Panc1 (cell line): ENCODE measurements around the gene DSCAM. TPM values are rescaled to one million over a fixed set of nuclear protein-coding genes. Genes with fewer than 3 reads are reported as not detected.

ENCODE experiments used
- ATAC-seq: fragments of 200-7000 bp; cut with Tn5 transposase; 2 replicates; pipeline ENCODE4 v1.9.1; 2020; ENCODE audit warnings: mild to moderate bottlenecking, moderate library complexity
- BruUV-seq: library from RNA; stranded (reverse); fragments of 400-500 nt; replicated peaks from 2 replicates; lab custom pipeline; 2021; lab: Mats Ljungman, UMichigan
- CTCF ChIA-PET: fragments of 300-600 bp; sonication (Branson Sonifier 250); formaldehyde crosslinking; loops from one replicate; lab custom pipeline; 2022; ENCODE audit warnings: antibody characterized with exemption; lab: Charles Lee
- POLR2A ChIA-PET: fragments of 300-600 bp; sonication (Branson Sonifier 250); formaldehyde crosslinking; loops from one replicate; lab custom pipeline; 2022; ENCODE audit warnings: antibody characterized with exemption; lab: Charles Lee
- DNase-seq: peaks from one replicate; pipeline ENCODE4 v3.0.0-alpha.2; 2010; ENCODE audit warnings: low read depth, low spot score
- H3K27ac ChIP-seq: 2 replicates; pipeline ENCODE4 v1.5.1; 2011; ENCODE audit warnings: mild to moderate bottlenecking, low read length, inconsistent platforms
- H3K27me3 ChIP-seq: fragments of 200-500 bp; sonication (Bioruptor generic); 2 replicates; pipeline ENCODE4 v1.6.0; 2014; ENCODE audit warnings: low read length, inconsistent platforms; ENCODE audit not compliant: control insufficient read depth, insufficient read depth
- H3K36me3 ChIP-seq: fragments of 200-500 bp; sonication (Bioruptor generic); 2 replicates; pipeline ENCODE4 v1.5.1; 2014; ENCODE audit warnings: inconsistent platforms, mild to moderate bottlenecking, low read length, moderate library complexity; ENCODE audit not compliant: control insufficient read depth, insufficient read depth
- H3K4me1 ChIP-seq: 2 replicates; pipeline ENCODE4 v1.5.1; 2011; ENCODE audit warnings: inconsistent platforms, mild to moderate bottlenecking, low read length, moderate library complexity; ENCODE audit not compliant: control insufficient read depth, insufficient read depth
- H3K4me3 ChIP-seq, 2 experiments: 2 replicates each; pipeline ENCODE4 v1.5.1; 2011 to 2012; ENCODE audit warnings: low read depth in 2 of 2, low read length in 2 of 2, mild to moderate bottlenecking in 2 of 2, inconsistent platforms in 1 of 2, moderate library complexity in 1 of 2
- H3K9me3 ChIP-seq: fragments of 200-500 bp; sonication (Bioruptor generic); 2 replicates; pipeline ENCODE4 v1.5.1; 2014; ENCODE audit warnings: low read depth, mild to moderate bottlenecking, inconsistent platforms, low read length, moderate library complexity; ENCODE audit not compliant: control insufficient read depth, insufficient read depth
- POLR2AphosphoS5 ChIP-seq: IDR thresholded peaks from 2 replicates; pipeline ENCODE4 v1.6.1; 2012; ENCODE audit warnings: mild to moderate bottlenecking, low read depth, low read length, moderate library complexity
- SIN3A ChIP-seq: IDR thresholded peaks from 2 replicates; pipeline ENCODE4 v1.6.1; 2012; ENCODE audit warnings: low read depth, mild to moderate bottlenecking, low read length, moderate library complexity, borderline replicate concordance; ENCODE audit not compliant: insufficient read depth
- TCF7L2 ChIP-seq: IDR thresholded peaks from 2 replicates; pipeline ENCODE4 v1.6.1; 2011; ENCODE audit warnings: mild to moderate bottlenecking, low read depth, low read length, inconsistent platforms
- in situ Hi-C: cut with HindIII; loops from 2 replicates; pipeline ENCODE4 v1.10.0; 2016; ENCODE audit warnings: low sequenced_read_pairs, low pct_unique_long_range_greater_than_20kb
- intact Hi-C: fragments of 100-400 bp; cut with micrococcal nuclease; formaldehyde crosslinking; loops from one replicate; pipeline ENCODE4 v1.10.0; 2022; ENCODE audit not compliant: unreplicated experiment
- total RNA-seq: library from RNA; stranded (reverse); gene quantifications from one replicate; pipeline ENCODE4 v1.2.1, GENCODE V29; 2021; ENCODE audit not compliant: unreplicated experiment
- TF ChIP-seq, protein P1 (sequence below): fragments of 450-650 bp; IDR thresholded peaks from 2 replicates; pipeline ENCODE4 v1.5.1; 2017; ENCODE audit warnings: mild to moderate bottlenecking
- TF ChIP-seq, protein P2 (sequence below), 2 experiments: IDR thresholded peaks; 2 replicates each; pipeline ENCODE4 v1.6.1; 2011 to 2012; ENCODE audit warnings: low read depth in 2 of 2, control low read depth in 1 of 2, low read length in 1 of 2, mild to moderate bottlenecking in 1 of 2, moderate library complexity in 1 of 2; ENCODE audit not compliant: insufficient read depth in 1 of 2

DSCAM gene
- total RNA-seq, 1 experiment from 2014 or later = not detected

DNA sequence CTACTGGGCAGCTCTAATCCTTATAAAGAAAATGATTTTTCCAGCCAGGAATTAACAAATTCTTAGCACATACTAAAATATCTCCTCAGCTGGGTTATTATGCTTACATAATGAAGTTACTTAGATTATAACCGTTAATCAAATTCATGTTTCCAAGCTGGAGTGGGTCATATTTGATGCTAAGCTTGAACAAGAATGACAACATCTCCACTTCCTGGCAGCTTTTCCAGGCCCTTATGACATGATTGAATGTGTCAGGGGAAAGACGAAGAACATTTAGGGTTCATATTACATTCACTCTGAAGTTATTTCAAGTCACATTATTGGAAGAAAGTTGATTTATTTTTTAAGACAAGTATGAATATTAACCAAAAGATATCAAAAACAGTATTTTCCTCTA, 646.0 kb downstream of the DSCAM start:
- DNase-seq = no peak
- intact Hi-C loops (no loop called here), in situ Hi-C loops (no loop called here)
- H3K27ac ChIP-seq = no peak overlapping the region
- no peak for TF ChIP-seq SIN3A
- TF ChIP-seq TCF7L2 = no peak
- TF ChIP-seq, protein P1, sequence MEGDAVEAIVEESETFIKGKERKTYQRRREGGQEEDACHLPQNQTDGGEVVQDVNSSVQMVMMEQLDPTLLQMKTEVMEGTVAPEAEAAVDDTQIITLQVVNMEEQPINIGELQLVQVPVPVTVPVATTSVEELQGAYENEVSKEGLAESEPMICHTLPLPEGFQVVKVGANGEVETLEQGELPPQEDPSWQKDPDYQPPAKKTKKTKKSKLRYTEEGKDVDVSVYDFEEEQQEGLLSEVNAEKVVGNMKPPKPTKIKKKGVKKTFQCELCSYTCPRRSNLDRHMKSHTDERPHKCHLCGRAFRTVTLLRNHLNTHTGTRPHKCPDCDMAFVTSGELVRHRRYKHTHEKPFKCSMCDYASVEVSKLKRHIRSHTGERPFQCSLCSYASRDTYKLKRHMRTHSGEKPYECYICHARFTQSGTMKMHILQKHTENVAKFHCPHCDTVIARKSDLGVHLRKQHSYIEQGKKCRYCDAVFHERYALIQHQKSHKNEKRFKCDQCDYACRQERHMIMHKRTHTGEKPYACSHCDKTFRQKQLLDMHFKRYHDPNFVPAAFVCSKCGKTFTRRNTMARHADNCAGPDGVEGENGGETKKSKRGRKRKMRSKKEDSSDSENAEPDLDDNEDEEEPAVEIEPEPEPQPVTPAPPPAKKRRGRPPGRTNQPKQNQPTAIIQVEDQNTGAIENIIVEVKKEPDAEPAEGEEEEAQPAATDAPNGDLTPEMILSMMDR = no peak
- TF ChIP-seq POLR2AphosphoS5 = no peak
- TF ChIP-seq, protein P2, sequence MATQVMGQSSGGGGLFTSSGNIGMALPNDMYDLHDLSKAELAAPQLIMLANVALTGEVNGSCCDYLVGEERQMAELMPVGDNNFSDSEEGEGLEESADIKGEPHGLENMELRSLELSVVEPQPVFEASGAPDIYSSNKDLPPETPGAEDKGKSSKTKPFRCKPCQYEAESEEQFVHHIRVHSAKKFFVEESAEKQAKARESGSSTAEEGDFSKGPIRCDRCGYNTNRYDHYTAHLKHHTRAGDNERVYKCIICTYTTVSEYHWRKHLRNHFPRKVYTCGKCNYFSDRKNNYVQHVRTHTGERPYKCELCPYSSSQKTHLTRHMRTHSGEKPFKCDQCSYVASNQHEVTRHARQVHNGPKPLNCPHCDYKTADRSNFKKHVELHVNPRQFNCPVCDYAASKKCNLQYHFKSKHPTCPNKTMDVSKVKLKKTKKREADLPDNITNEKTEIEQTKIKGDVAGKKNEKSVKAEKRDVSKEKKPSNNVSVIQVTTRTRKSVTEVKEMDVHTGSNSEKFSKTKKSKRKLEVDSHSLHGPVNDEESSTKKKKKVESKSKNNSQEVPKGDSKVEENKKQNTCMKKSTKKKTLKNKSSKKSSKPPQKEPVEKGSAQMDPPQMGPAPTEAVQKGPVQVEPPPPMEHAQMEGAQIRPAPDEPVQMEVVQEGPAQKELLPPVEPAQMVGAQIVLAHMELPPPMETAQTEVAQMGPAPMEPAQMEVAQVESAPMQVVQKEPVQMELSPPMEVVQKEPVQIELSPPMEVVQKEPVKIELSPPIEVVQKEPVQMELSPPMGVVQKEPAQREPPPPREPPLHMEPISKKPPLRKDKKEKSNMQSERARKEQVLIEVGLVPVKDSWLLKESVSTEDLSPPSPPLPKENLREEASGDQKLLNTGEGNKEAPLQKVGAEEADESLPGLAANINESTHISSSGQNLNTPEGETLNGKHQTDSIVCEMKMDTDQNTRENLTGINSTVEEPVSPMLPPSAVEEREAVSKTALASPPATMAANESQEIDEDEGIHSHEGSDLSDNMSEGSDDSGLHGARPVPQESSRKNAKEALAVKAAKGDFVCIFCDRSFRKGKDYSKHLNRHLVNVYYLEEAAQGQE (IDR thresholded peaks at IDR 0.05; ENCODE audit: insufficient read depth in 1 of 2, low read depth in 2 of 2, low read length in 1 of 2) = no peak
- H3K36me3 ChIP-seq = no peaks in the 10 kb centered on the region
- H3K4me1 ChIP-seq = no peaks in the 10 kb centered on the region
- POLR2A ChIA-PET = no interaction called here
- no peak overlapping the region for H3K4me3 ChIP-seq
- no peaks in the 10 kb centered on the region for H3K9me3 ChIP-seq
- H3K27me3 ChIP-seq = no peaks in the 10 kb centered on the region
- CTCF ChIA-PET = no interaction called here
- ATAC-seq = no peak
- no TSS peak for BruUV-seq

DNA sequence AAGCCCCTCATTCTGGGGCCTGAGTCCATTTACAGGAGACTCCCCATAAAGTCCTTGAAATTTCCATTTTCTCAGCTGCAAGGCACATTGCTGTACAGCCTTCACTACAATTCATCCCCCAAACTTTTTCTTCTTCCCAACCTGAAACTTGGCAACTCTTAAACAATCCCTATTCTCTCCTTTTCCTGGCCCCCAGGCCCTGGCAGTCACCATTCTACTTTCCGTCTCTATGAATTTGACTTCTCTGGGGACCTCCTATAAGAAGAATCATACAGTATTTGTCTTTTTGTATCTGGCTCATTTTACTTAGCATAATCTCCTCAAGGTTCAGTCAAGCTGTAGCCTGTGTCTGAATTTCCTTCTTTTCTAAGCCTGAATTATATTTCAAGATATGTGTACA, 646.8 kb downstream of the DSCAM start:
- no TSS peak for BruUV-seq
- no peak overlapping the region for H3K27ac ChIP-seq
- no peaks in the 10 kb centered on the region for H3K4me1 ChIP-seq
- TF ChIP-seq TCF7L2 (no peak), SIN3A (no peak), POLR2AphosphoS5 (no peak)
- TF ChIP-seq, protein P1 = no peak
- TF ChIP-seq, protein P2 (IDR thresholded peaks at IDR 0.05; ENCODE audit: insufficient read depth in 1 of 2, low read depth in 2 of 2, low read length in 1 of 2) = no peak
- ChIA-PET CTCF (no interaction called here), POLR2A (no interaction called here)
- ATAC-seq (no peak), DNase-seq (no peak)
- H3K36me3 ChIP-seq = no peaks in the 10 kb centered on the region
- in situ Hi-C loops = no loop called here
- no peak overlapping the region for H3K4me3 ChIP-seq
- H3K9me3 ChIP-seq = no peaks in the 10 kb centered on the region
- intact Hi-C loops = no loop called here
- H3K27me3 ChIP-seq = no peaks in the 10 kb centered on the region
